GM21381 (cell line): ENCODE measurements around the gene RIMS3.
"Not testable (repeated sequence)": the region's sequence is repeated elsewhere in the genome, so short reads cannot be mapped to it uniquely, and the experiment has no call there.

ENCODE experiments used
- ATAC-seq: cut with Tn5 transposase; IDR thresholded peaks from one replicate; pipeline ENCODE4 v1.9.1; 2021; ENCODE audit warnings: mild to moderate bottlenecking, moderate library complexity; ENCODE audit not compliant: unreplicated experiment

RIMS3 gene

GRCh38 chr1:40633523-40633922 lies 32.0 kb downstream of the RIMS3 start:
- ATAC-seq: no peak

- no peak for ATAC-seq
Measured at GRCh38 chr1:40630488-40631223, 34.8 kb downstream of the RIMS3 start.

GRCh38 chr1:40629546-40629945 lies 35.9 kb downstream of the RIMS3 start:
- not testable (repeated sequence) for ATAC-seq

GRCh38 chr1:40628903-40629292 lies 36.6 kb downstream of the RIMS3 start:
- ATAC-seq: no peak

GRCh38 chr1:40627987-40628902 lies 37.2 kb downstream of the RIMS3 start:
- peak; percentile 70 for ATAC-seq

GRCh38 chr1:40626383-40626770 lies 39.1 kb downstream of the RIMS3 start:
- ATAC-seq: no peak

- ATAC-seq: no peak
Measured at GRCh38 chr1:40625476-40626382, 39.8 kb downstream of the RIMS3 start.

GRCh38 chr1:40625076-40625475 lies 40.4 kb downstream of the RIMS3 start:
- ATAC-seq: no peak

GRCh38 chr1:40622936-40623629 lies 42.4 kb downstream of the RIMS3 start:
- ATAC-seq: no peak

GRCh38 chr1:40621821-40622450 lies 43.5 kb downstream of the RIMS3 start:
- ATAC-seq: no peak

GRCh38 chr1:40620586-40621210 lies 44.8 kb downstream of the RIMS3 start:
- ATAC-seq: no peak

- ATAC-seq: no peak
Measured at GRCh38 chr1:40620150-40620549, 45.3 kb downstream of the RIMS3 start.

GRCh38 chr1:40618108-40618507 lies 47.4 kb downstream of the RIMS3 start:
- no peak for ATAC-seq

GRCh38 chr1:40612345-40612831 lies 53.1 kb downstream of the RIMS3 start:
- ATAC-seq: no peak

GRCh38 chr1:40610156-40610555 lies 55.3 kb downstream of the RIMS3 start:
- no peak for ATAC-seq

GRCh38 chr1:40607921-40608320 lies 57.6 kb downstream of the RIMS3 start:
- no peak for ATAC-seq

GRCh38 chr1:40606978-40607377 lies 58.5 kb downstream of the RIMS3 start:
- no peak for ATAC-seq

- ATAC-seq: no peak
Measured at GRCh38 chr1:40606194-40606593, 59.3 kb downstream of the RIMS3 start.

GRCh38 chr1:40599926-40600325 lies 65.6 kb downstream of the RIMS3 start:
- ATAC-seq: no peak
